OCI-LY3 (cell line): ENCODE data around the gene TULP1.

Experiments
- CTCF ChIP-seq: fragments of 200-600, 300-600 bp; sonication (generic); IDR thresholded peaks from 2 replicates; pipeline ENCODE4 v1.5.1; 2014; ENCODE audit warnings: antibody characterized with exemption, low read length, low read depth
- EZH2phosphoT487 ChIP-seq: fragments of 200-600 bp; shearing (Covaris generic); IDR thresholded peaks from 2 replicates; pipeline ENCODE4 v1.6.1; 2018; ENCODE audit warnings: antibody characterized with exemption, mixed run types, low read depth

- TF ChIP-seq CTCF (no peak), EZH2phosphoT487 (no peak)
Observed at GRCh38 chr6:35541836-35542235, 29.1 kb upstream of the TULP1 start.
